ENCODE results near the gene GGT1.
"Not testable (repeated sequence)": the region's sequence is repeated elsewhere in the genome, so short reads cannot be mapped to it uniquely, and the experiment has no call there.

GGT1 gene

DNA sequence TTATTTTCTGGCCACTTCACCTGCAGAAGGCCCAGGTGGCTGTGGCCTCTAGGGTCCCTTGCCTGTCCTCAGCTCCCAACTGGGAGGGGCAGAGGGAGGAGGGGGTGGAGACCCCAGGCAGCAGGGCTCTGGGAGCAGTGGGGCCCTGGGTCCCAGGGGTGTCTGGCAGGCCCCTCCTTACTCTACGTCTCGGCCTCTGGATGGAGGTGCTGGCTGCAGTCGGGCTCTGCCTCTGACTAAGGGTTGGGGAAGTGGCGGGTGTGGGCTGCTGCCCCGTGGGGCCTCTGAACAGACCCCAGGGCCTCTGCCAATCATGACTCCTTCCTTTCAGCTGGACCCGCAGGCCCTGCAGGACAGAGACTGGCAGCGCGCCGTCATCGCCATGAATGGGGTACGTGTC is 41.4 kb downstream of the GGT1 start:
- DNase-seq, result not testable (repeated sequence)

GRCh38 chr22:24645408-24646399 is 42.7 kb downstream of the GGT1 start:
- not testable (repeated sequence) for DNase-seq

GRCh38 chr22:24646756-24647155 is 43.8 kb downstream of the GGT1 start:
- not testable (repeated sequence) for DNase-seq

GRCh38 chr22:24649371-24649770 is 46.4 kb downstream of the GGT1 start:
- not testable (repeated sequence) for DNase-seq

- not testable (repeated sequence) for DNase-seq
These were observed 47.9 kb downstream of the GGT1 start for GRCh38 chr22:24650884-24651283.

GRCh38 chr22:24665395-24665794 is 62.4 kb downstream of the GGT1 start:
- not testable (repeated sequence) for DNase-seq

GRCh38 chr22:24667904-24668303 is 64.9 kb downstream of the GGT1 start:
- DNase-seq, result not testable (repeated sequence)

DNA sequence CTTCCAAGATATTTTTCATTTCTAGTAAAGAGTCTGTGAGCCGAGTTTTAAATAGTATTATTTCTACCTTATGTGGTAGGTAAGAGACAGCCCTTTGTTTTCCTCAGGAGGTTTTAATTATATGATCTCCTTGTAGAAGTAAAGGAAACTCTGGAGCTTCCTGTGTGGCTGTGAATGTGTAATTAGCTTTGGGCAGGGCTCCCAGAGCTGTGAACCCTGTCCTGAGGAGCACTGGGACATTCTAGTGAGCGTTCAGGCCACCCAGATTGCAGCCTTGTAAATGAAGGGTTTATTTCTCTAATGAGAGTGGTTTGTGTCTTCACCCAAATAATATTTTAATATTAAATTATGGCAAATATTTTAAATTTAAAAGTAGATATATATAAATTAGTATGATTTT is 69.5 kb downstream of the GGT1 start:
- not testable (repeated sequence) for DNase-seq
